ENCODE data around the gene DCTN4. TPM values are rescaled to one million over a fixed set of nuclear protein-coding genes. Genes with fewer than 3 reads are reported as not detected.

DCTN4 gene
- polyA plus RNA-seq, 2 of the 4 experiments (the other 2 are of a cell fraction): 18.7 to 38.4 TPM

DNA sequence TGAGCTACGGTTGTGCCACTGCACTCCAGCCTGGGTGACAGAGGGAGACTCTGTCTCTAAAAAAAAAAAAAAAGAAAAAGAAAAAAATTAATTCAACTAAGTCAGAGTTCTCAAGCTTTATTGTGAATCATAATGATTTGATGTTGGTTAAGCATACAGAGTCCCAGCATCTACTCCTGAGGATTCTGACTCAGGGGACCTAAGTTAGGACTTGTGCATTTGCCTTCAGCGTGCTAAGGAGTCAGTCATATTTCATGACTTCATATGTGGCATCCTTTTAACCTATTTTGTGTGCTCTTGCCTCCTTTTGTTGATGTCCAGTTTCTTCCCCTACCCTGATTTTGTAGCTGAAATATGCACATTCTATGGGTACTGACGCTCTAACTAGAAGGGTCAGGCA lies 94.9 kb downstream of the DCTN4 start:
- no peak overlapping the region for H3K4me2 ChIP-seq
- H3K4me3 ChIP-seq: no peak overlapping the region
- POLR2A ChIA-PET: interaction anchor here (0.8 kb wide), 1 partner anchor 37 kb away, joined by 3 read pairs; the partner anchor contains the start of gene RBM22
- WGBS (ENCODE audit: missing lambda C conversion rate): 74% methylated on average over 3 of the region's 3 CpGs
- CTCF ChIA-PET: interaction anchor here (0.8 to 3.5 kb wide), 3 partner anchors 10 to 103 kb away, joined by 3 to 26 read pairs (median 6); no protein-coding TSS in a partner anchor
- FAIRE-seq: no peak
- no peaks in the 10 kb centered on the region for H3K4me1 ChIP-seq
- no peak for ATAC-seq
- H3K9me3 ChIP-seq: no peaks in the 10 kb centered on the region
- no peak overlapping the region for H3K27ac ChIP-seq
- TF ChIP-seq NR3C1 (IDR thresholded peaks at IDR 0.05) (no peak), MAZ (IDR thresholded peaks at IDR 0.05; ENCODE audit: borderline replicate concordance, low read depth, low read length) (no peak), CBX8 (IDR thresholded peaks at IDR 0.05) (no peak)
- TF ChIP-seq, protein P1, sequence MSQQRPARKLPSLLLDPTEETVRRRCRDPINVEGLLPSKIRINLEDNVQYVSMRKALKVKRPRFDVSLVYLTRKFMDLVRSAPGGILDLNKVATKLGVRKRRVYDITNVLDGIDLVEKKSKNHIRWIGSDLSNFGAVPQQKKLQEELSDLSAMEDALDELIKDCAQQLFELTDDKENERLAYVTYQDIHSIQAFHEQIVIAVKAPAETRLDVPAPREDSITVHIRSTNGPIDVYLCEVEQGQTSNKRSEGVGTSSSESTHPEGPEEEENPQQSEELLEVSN (IDR thresholded peaks at IDR 0.05; ENCODE audit: borderline replicate concordance, low read depth): no peak
- DNase-seq (ENCODE audit: low read depth in 1 of 2, low spot score in 1 of 2): no peak

DNA sequence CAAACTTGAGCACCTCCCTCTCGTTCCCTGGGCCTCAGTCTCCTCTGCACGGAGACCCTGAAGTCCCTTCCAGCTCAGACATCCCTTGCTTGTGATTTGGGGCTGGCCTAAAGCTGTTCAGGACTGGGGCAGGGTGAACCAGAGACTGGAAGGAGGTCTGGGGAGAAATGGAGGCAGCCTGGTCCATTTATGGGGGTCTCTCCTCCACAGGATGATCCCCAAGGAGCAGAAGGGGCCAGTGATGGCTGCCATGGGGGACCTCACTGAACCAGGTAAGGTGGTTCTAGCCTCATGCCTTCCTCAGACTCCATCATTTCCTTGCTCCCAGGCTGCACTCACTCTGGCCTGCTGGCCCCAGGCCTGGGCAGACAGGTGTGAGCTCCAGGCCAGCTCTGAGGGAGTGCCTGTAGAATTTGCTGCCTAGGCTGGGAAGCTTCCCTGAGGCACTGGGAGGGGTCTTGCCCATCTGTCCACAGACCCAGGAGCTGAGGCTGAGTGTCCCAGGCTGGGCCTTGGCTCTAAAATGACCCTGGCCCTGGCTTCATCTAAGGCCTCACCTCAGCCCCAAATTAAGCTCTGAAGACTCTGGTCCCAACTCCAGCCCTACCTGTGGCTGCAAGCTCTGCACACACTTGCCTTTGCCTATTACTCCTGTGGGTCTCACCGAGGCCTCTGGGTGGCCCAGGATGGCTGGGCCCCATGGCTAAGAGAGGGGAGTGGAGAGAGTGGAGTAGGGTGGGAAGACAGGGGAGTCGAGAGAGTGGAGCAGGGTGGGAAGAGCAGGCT lies 95.9 kb downstream of the DCTN4 start:
- no peak for FAIRE-seq
- ChIA-PET CTCF (interaction anchor here (2.2 to 3.5 kb wide), 2 partner anchors 9 to 102 kb away, joined by 6 to 26 read pairs; no protein-coding TSS in a partner anchor), POLR2A (interaction anchor here (0.8 to 1.2 kb wide), 2 partner anchors 38 to 213 kb away, joined by 3 to 4 read pairs; partner anchors contain the start of genes RBM22 and RPS14)
- Histone ChIP-seq H3K27ac (no peak overlapping the region), H3K4me1 (peaks cover 9% of the 10 kb centered on the region; the same call in 2 of the 3 replicates), H3K4me3 (no peak overlapping the region), H3K9me3 (no peaks in the 10 kb centered on the region), H3K4me2 (no peak overlapping the region)
- TF ChIP-seq BHLHE40 (IDR thresholded peaks at IDR 0.05; ENCODE audit: low read depth, low read length): no peak
- DNase-seq (ENCODE audit: low read depth in 1 of 2, low spot score in 1 of 2): no peak
- WGBS (ENCODE audit: missing lambda C conversion rate): 75% methylated on average over 4 of the region's 4 CpGs
- no peak; a peak in 1 of 6 replicates for ATAC-seq

DNA sequence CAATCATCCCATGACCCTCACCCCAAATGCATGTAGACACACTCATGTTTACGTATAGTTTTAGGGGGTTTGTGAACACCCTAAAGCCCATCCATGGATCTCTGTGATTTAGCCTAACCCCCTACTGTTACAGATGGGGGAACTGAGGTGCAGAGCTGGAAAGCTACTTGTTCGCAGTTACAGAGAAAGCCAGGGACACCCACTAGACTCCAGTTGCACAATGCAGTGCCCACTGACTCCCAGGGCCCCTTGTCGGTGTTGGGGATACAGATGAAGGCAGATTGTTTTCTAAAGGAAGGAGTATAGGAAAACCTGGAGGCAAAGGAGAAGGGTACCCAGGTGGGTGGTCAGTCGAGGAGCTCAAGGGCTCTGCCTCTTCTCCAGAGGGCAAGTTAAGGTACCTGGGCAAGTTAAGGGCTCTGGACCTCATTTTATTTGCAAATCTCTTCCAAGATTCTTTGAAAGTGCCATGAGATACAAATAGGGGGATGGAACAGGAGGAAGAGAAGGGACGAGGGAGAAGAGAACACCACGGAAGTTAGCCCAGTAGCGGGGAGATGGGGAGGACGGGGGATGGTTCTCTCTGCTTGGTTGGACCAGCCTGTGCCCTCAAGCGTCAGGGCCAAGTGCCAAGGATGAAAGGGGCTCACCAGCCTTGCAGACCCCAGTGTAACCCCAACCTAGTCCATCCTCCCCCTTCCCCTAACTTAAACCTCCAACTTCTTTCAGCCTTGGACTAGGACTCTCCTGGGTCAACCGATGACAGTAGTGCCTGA lies 96.8 kb downstream of the DCTN4 start:
- no peak for ATAC-seq
- ChIA-PET POLR2A (no interaction called here), CTCF (interaction anchor here (0.7 to 11.2 kb wide), 6 partner anchors 9 to 117 kb away, joined by 3 to 143 read pairs (median 4); partner anchors contain the start of genes RBM22, SMIM3 and SYNPO)
- TF ChIP-seq ZFP36 (IDR thresholded peaks at IDR 0.05; ENCODE audit: borderline replicate concordance, partially characterized antibody) (no peak), TP53 (CRISPR knock-in tag; IDR thresholded peaks at IDR 0.05) (no peak), POLR2AphosphoS2 (conservative IDR thresholded peaks at IDR 0.05; ENCODE audit: low read length) (no peak), MAFK (IDR thresholded peaks at IDR 0.05; ENCODE audit: partially characterized antibody) (no peak), HEYL (CRISPR knock-in tag; IDR thresholded peaks at IDR 0.05) (no peak), MYC (IDR thresholded peaks at IDR 0.05; ENCODE audit: borderline replicate concordance, low read length) (no peak), PHF8 (IDR thresholded peaks at IDR 0.05; ENCODE audit: borderline replicate concordance, low read depth) (no peak), JUN (IDR thresholded peaks at IDR 0.05) (no peak), NR3C1 (IDR thresholded peaks at IDR 0.05) (no peak), ZC3H11A (IDR thresholded peaks at IDR 0.05) (no peak), JUNB (IDR thresholded peaks at IDR 0.05) (no peak), EP300 (IDR thresholded peaks at IDR 0.05) (no peak), RAD21 (conservative IDR thresholded peaks at IDR 0.05 in 1 of 2, IDR thresholded peaks at IDR 0.05 in 1 of 2) (no peak)
- TF ChIP-seq, protein P2, sequence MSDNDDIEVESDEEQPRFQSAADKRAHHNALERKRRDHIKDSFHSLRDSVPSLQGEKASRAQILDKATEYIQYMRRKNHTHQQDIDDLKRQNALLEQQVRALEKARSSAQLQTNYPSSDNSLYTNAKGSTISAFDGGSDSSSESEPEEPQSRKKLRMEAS (IDR thresholded peaks at IDR 0.05): no peak
- TF ChIP-seq, protein P3, sequence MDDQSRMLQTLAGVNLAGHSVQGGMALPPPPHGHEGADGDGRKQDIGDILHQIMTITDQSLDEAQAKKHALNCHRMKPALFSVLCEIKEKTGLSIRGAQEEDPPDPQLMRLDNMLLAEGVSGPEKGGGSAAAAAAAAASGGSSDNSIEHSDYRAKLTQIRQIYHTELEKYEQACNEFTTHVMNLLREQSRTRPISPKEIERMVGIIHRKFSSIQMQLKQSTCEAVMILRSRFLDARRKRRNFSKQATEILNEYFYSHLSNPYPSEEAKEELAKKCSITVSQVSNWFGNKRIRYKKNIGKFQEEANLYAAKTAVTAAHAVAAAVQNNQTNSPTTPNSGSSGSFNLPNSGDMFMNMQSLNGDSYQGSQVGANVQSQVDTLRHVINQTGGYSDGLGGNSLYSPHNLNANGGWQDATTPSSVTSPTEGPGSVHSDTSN (IDR thresholded peaks at IDR 0.05): no peak
- TF ChIP-seq, protein P4, sequence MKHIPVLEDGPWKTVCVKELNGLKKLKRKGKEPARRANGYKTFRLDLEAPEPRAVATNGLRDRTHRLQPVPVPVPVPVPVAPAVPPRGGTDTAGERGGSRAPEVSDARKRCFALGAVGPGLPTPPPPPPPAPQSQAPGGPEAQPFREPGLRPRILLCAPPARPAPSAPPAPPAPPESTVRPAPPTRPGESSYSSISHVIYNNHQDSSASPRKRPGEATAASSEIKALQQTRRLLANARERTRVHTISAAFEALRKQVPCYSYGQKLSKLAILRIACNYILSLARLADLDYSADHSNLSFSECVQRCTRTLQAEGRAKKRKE (CRISPR knock-in tag; IDR thresholded peaks at IDR 0.05; ENCODE audit: low read depth): no peak
- TF ChIP-seq, protein P5, sequence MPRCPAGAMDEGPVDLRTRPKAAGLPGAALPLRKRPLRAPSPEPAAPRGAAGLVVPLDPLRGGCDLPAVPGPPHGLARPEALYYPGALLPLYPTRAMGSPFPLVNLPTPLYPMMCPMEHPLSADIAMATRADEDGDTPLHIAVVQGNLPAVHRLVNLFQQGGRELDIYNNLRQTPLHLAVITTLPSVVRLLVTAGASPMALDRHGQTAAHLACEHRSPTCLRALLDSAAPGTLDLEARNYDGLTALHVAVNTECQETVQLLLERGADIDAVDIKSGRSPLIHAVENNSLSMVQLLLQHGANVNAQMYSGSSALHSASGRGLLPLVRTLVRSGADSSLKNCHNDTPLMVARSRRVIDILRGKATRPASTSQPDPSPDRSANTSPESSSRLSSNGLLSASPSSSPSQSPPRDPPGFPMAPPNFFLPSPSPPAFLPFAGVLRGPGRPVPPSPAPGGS (IDR thresholded peaks at IDR 0.05): no peak
- no peak overlapping the region for H3K27ac ChIP-seq
- no peak overlapping the region for H3K4me2 ChIP-seq
- no peak for DNase-seq (ENCODE audit: low read depth in 1 of 2, low spot score in 1 of 2)
- H3K4me3 ChIP-seq: no peak overlapping the region
- H3K4me1 ChIP-seq: peaks cover 18% of the 10 kb centered on the region
- no peaks in the 10 kb centered on the region for H3K9me3 ChIP-seq
- no peak for FAIRE-seq
- 67% methylated on average over 10 of the region's 10 CpGs for WGBS (ENCODE audit: missing lambda C conversion rate)
